Adipose tissue (tissue), 3 donors: ENCODE data around the gene SIN3B. TPM values are rescaled to one million over a fixed set of nuclear protein-coding genes. Genes with fewer than 3 reads are reported as not detected.

Source experiments
- H3K27ac ChIP-seq: one replicate; pipeline ENCODE4 v1.5.1; 2013; ENCODE audit warnings: low read depth, low read length
- WGBS, 3 donors: extraction: QIAGEN DNeasy Blood & Tissue Kit; methylation state at CpG; one replicate each; pipeline ENCODE4 v1.1.7; 2013; 5-methylcytosine and 5-hydroxymethylcytosine counted together
- polyA plus RNA-seq, 3 donors: library from polyadenylated mRNA; stranded (reverse); fragments of 200-250 nt; gene quantifications; one replicate each; pipeline ENCODE4 v1.2.3, GENCODE V29; 2013
- donor health status: healthy with polysubstance abuse.
- donor health status: Bipolar disorder and iron deficiency.
- donor health status: healthy.

The SIN3B gene
- polyA plus RNA-seq, 3 donors = 13.8 to 43.3 (median 36.7) TPM

- 78 to 92% (median 91%) methylated on average over 21 of the region's 21 CpGs for WGBS, 3 donors
Measured at GRCh38 chr19:16921766-16922591, 92.8 kb downstream of the SIN3B start.

GRCh38 chr19:16922592-16922934, 93.4 kb downstream of the SIN3B start:
- WGBS, 3 donors = 61 to 80% (median 67%) methylated on average over 1 of the region's 1 CpG

More at GRCh38 chr19:16921766-16922591, 92.8 kb downstream of the SIN3B start:
- no peak overlapping the region for H3K27ac ChIP-seq

GRCh38 chr19:16922949-16923348, 93.8 kb downstream of the SIN3B start:
- no peak overlapping the region for H3K27ac ChIP-seq
- 90 to 97% (median 93%) methylated on average over 13 of the region's 13 CpGs for WGBS, 3 donors

More at GRCh38 chr19:16922592-16922934, 93.4 kb downstream of the SIN3B start:
- H3K27ac ChIP-seq = no peak overlapping the region

- WGBS, 3 donors = 83 to 96% (median 94%) methylated on average over 13 of the region's 13 CpGs
- H3K27ac ChIP-seq = no peak overlapping the region
Measured at GRCh38 chr19:16927883-16928282, 98.7 kb downstream of the SIN3B start.

- WGBS, 3 donors = 94 to 96% (median 96%) methylated on average over 2 of the region's 2 CpGs
- no peak overlapping the region for H3K27ac ChIP-seq
Measured at GRCh38 chr19:16928351-16928750, 99.2 kb downstream of the SIN3B start.

- no peak overlapping the region for H3K27ac ChIP-seq
- WGBS, 3 donors = 89 to 97% (median 95%) methylated on average over 10 of the region's 10 CpGs
Measured at GRCh38 chr19:16928916-16929315, 99.7 kb downstream of the SIN3B start.

Other genes with a start within 250 kb of the SIN3B start
- 1 to 10 TPM; 3.0 to 6.2 (median 3.4) TPM for gene MED26, start 201.2 kb upstream of the SIN3B start, polyA plus RNA-seq
- 10 to 100 TPM; 69.6 to 96.7 (median 79.3) TPM for gene SMIM7, start 169.3 kb upstream of the SIN3B start, polyA plus RNA-seq
- gene TMEM38A, start 168.3 kb upstream of the SIN3B start, polyA plus RNA-seq = 1 to 10 TPM in 2 of 3 donors, under 1 TPM in 1; 0.90 to 3.5 (median 2.7) TPM
- gene NWD1, start 109.6 kb upstream of the SIN3B start, polyA plus RNA-seq = under 1 TPM; 0.06 to 0.60 (median 0.11) TPM
- gene F2RL3, start 59.6 kb downstream of the SIN3B start, polyA plus RNA-seq = 10 to 100 TPM in 1 of 3 donors, 1 to 10 TPM in 2; 5.0 to 17.7 (median 7.9) TPM
- gene CPAMD8, start 197.4 kb downstream of the SIN3B start, polyA plus RNA-seq = 10 to 100 TPM in 1 of 3 donors, 1 to 10 TPM in 2; 1.5 to 56.2 (median 9.6) TPM
- 1 to 10 TPM; 2.7 to 9.0 (median 5.1) TPM for gene HAUS8, start 246.1 kb downstream of the SIN3B start, polyA plus RNA-seq
- 10 to 100 TPM; 18.0 to 48.1 (median 45.6) TPM for gene MYO9B, start 246.4 kb downstream of the SIN3B start, polyA plus RNA-seq